Measurements from ENCODE around the gene ZNF83.
A peak's percentile ranks its signal among the peaks of the same experiment; 100 is the strongest.
"Not testable (repeated sequence)": the region's sequence is repeated elsewhere in the genome, so short reads cannot be mapped to it uniquely, and the experiment has no call there.

ZNF83 gene

GRCh38 chr19:52640916-52641315 is 2.8 kb upstream of the ZNF83 start:
- DNase-seq: no peak

DNA sequence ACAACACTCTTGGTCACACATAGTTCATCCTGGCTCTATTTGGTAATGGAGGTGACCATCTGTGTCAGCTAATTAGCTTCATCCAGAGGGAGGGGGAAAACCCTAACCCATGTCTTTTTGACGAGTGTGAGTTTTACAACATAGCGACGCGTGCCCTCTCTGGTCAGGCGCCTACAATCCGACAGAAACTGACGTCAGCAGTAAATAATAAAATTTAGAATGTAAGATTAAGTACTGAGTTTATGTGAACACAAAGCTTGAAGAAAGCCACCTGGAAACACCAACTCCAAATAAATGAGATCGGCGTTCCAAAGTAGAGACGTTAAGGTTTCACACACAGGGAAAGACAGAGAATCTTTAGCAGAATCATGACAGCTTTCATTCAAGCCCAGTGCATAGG is 1.8 kb upstream of the ZNF83 start:
- no peak for DNase-seq

GRCh38 chr19:52638601-52639000 is 446 bp upstream of the ZNF83 start:
- DNase-seq: peak in 19 of 58 donors; percentile 3 to 58 (median 26)

DNA sequence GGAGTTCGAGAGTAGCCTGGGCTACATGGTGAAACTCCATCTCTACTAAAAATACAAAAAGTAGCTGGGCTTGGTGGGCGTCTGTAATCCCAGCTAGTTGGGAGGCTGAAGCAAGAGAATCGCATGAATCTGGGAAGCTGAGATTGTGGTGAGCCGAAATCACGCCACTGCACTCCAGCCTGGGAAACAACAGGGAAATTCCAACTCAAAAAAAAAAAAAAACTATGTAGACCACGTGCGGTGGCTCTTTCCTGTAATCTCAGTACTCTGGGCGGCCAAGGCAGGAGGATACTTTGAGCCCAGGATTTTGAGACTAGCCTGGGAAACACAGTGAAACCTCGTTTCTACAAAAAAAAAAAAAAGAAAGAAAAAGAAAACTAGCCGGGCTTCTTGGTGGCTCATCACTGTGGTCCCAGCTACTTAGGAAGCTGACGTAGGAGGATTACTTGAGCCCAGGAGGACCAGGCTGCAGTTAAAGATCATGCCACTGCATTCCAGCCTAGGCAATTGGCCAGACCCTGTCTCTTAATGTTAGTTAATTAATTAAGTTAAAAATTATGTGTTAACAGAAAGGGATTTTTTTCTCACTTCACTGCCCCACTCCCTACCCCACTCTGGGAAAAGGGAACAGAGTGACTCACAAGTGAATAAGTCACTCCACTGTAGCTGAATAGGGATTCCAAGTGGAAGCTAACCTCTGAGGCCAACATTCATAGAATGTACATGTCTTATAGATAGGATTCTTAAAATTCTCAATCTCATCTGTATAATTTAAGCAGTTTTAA is 2.2 kb downstream of the ZNF83 start:
- no peak for DNase-seq

DNA sequence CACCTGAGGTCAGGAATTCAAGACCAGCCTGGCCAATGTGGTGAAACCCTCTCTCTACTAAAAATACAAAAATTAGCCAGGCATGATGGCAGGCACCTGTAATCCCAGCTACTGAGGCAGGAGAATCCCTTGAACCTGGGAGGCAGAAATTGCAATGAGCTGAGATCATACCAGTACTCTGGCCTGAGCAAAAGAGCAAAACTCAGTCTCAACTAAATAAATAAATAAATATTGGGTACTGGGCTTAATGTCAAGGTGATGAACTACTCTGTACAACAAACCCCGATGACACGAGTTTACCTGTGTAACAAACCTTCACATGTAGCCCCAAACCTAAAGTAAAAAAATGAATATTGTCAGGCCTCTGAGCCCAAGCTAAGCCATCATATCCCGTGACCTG is 10.7 kb downstream of the ZNF83 start:
- not testable (repeated sequence) for DNase-seq

DNA sequence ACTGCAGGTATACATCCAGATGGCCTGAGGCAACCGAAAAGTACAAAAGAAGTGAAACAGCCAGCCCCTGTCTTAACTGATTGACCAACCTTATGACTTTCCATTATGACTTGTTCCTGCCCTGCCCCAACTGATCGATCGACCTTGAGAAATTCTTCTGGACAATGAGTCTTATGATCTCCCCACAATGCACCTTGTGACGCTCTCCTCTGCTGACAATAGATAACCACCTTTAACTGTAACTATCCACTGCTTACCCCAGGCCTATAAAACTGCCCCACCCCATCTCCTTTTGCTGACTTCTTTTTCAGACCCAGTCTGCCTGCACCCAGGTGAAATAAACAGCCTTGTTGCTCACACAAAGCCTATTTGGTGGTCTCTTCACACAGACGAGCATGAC is 11.2 kb downstream of the ZNF83 start:
- no peak for DNase-seq

GRCh38 chr19:52622261-52622660 is 15.9 kb downstream of the ZNF83 start:
- DNase-seq: no peak

- DNase-seq: no peak
Measured at GRCh38 chr19:52621376-52621775, 16.8 kb downstream of the ZNF83 start.

GRCh38 chr19:52613299-52613906 is 24.8 kb downstream of the ZNF83 start:
- no peak for DNase-seq

GRCh38 chr19:52603558-52604207 is 34.5 kb downstream of the ZNF83 start:
- no peak for DNase-seq

DNA sequence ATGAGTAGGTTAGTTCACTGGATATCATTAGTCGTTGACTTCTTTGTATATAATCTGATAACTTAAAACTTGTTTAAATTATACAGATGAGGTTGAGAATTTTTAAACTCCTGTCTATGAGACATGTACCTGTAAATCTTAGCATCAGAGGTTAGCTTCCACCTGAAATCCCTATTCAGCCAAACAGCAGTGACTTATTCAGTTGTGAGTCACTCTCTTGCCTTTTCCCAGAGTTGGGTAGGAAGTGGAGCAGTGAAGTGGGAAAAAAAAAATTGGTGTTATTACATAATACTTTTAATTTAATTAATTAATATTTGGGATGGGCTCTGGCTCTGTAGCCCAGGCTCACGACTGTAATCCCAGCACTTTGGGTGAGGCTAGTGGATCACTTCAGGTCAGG is 35.2 kb downstream of the ZNF83 start:
- no peak for DNase-seq

GRCh38 chr19:52601974-52602366 is 36.2 kb downstream of the ZNF83 start:
- peak in 7 of 58 donors; percentile 0 to 18 (median 1) for DNase-seq

GRCh38 chr19:52601025-52601973 is 36.9 kb downstream of the ZNF83 start:
- peak in 56 of 58 donors; percentile 1 to 90 (median 64) for DNase-seq

GRCh38 chr19:52600639-52601024 is 37.5 kb downstream of the ZNF83 start:
- peak in 6 of 58 donors; percentile 2 to 37 (median 18) for DNase-seq

GRCh38 chr19:52599241-52599640 is 38.9 kb downstream of the ZNF83 start:
- no peak for DNase-seq

- DNase-seq: not testable (repeated sequence)
Measured at GRCh38 chr19:52593441-52593840, 44.7 kb downstream of the ZNF83 start.

DNA sequence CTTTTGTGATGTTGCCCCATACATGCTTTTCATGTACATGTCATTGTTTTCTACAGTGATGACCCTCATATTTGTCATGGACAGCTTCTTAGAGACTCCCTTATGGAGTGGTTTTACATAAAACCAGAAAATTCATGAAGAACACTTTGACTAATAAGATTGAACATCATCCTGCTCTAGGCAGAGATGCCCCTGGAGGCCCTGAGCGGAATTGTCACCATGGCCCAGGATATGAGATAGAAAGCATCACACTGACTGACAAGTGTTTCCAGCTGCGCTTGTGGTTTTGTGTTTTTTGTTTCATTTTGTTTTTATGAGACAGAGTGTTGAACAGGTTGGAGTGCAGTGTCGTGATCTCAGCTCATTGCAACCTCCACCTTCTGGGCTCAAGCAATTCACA is 45.9 kb downstream of the ZNF83 start:
- DNase-seq: no peak

- no peak for DNase-seq
Measured at GRCh38 chr19:52590728-52591127, 47.4 kb downstream of the ZNF83 start.

DNA sequence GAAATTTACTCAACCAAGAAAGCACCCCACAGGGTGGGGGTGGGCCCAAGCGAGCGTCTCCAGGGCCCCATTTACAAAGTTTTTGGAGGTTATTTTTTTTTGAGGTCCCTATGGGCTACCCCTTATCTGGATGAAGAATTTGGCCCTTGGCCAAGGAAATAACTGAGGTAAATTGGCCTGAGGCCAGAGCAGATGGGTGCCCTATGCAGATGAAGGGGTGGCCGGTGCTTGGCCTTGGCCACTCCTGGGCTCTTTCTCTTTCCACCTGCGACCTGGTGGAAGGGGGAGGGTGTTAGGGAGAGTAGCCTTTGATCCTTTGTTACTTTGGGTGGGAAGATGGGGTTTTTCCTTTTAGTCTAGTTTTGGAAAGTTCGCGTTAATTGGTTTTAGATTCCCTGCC is 52.6 kb downstream of the ZNF83 start:
- no peak for DNase-seq

DNA sequence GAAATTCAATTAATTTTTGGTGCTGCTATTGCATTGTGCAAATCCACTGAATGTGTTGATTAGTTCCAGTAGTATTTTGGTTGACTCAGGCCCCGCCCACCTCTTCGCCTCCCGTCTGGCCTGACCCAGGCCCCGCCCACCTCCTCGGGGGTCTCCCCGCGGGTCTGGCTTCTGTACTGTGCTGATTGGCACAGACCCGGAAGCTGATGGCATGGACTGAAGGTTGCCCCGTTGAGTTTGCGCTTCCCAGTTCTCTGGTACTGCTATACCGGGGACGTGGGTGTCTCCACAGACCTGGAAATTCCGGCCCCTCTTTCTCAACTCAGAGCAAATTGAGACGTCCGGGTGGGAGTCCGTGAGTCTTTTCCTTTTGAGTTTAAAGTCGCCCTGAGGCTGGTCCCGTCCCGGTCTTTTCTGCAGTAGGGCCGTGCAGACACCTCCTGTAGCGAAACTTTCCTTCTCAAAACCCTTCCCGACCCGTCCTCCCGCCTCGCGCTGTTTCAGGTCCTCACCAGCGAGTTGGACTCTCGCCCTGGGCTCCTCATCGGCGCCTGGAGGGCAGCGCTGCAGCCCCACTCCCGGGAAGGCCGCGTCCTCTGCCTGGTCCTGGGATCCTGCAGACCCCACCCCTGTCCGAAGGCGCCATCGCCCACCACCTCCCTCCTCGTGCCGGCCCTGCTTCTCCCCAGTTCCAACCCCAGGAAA is 53.3 kb downstream of the ZNF83 start:
- DNase-seq: no peak

All from anterior cingulate cortex (tissue), 58 donors.